Activated CD8-positive, alpha-beta memory T cell treated with anti-CD3 and anti-CD28 coated beads for 48 hours (primary cell): ENCODE data around the gene NTN5.
"Not testable (repeated sequence)": the region's sequence is repeated elsewhere in the genome, so short reads cannot be mapped to it uniquely, and the experiment has no call there.

ENCODE experiments used
- DNase-seq, 3 experiments: peaks; one replicate each; pipeline ENCODE4 v3.0.0-alpha.2; 2020; ENCODE audit warnings: low read depth in 2 of 3, low spot score in 2 of 3

NTN5 gene

DNA sequence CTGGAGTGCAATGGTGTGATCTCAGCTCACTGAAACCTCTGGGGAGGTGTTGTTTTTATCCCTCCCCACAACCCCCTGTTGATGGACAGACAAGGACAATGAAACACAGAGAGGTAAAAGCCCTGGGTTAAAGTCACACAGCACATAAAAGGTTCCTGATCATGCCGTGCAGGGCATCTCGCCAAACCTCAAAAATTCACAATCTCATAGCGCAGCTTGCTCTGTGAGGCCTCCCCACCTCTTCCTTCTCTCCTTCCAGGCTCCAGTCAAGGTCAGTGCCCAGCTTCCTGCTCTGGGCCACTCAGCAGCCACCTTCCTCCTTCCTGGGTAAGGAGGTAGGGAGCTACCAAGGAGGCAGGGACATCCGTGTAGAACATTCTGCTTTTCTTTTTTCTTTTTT is 25.2 kb upstream of the NTN5 start:
- no peak for DNase-seq

DNA sequence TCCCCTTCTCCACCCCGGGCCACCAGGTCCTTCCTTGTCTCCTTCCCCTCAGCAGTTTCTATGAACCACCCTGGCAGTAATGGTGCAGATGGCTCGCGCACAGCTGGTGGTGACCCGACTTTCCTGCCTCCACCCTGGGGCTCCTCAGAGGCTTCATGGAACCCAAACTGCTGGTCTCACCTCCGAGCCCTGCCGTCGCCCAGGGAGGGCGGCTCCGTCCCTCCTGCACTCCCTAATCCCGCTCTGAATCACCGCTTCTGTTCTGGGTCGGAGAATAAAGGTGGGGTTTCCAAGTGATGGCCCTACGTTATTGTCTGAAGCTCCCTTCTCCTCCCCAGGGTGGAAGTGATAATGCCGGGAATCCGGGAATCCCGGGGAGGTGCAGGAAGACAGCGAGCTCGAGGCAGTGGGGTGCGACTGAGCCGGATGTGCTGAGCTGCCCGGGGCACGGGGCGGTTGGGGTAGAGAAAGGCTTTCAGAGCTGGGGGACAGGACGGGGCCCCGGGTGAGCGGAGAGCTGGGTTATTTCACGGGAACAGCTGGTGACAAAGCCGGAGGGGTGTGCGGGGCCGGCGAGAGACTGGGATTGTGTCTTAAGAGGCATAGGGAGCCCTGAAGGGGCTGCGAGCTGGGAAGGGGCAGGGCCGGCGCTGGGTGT is 23.7 kb upstream of the NTN5 start:
- no peak for DNase-seq

DNA sequence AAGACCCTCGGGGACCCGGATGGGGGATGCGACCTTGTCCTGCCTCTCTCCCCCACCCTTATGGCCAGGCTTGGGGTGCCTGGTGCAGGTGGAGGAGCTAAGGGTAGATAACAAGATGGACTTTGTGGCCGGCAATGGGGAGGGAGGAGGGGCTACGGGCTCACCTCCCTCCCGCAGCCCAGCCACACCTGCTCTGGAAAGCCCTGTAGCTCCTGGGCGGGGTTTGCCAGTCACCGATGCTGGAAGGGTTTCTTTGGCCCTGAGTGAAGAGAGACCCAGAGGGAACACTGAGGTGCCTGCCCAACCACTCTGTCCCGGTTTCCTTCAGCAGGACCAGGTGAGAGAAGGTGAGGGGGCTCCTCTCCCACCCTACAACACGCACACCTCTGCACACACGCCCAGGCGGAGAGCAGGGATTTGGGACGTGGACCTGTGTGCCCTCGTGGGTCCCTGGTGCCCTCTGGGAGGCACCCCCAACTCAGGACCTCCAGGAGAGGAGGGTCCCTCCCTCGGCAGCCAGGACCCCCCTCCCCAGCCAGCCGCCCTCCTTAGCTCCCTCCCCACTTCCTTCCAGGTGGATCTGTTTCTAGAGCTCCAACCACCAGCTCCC is 23.0 kb upstream of the NTN5 start, which contains the start of gene FUT2:
TSS of gene FUT2 (plus strand) at position 229 of the 610 bp plus-strand sequence. CDS start 6,986 bp downstream, outside the sequence.
- no peak for DNase-seq

DNA sequence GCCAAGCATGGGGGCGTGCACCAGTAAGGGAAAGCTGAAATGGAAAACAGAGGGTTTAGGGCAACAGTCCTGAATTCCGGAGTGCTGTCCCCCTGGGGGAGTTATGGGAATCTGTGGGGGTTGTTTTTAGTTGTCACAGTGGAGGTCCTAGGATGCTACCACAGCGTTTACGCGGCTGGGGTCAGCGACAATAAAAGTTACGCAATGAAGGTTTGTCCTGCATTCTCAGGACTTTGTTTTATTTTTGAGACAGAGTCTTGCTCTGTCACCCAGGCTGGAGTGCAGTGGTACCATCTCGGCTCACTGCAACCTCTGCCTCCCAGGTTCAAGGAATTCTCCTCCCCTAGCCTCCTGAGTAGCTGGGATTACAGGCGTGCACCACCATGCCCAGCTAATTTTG is 20.8 kb upstream of the NTN5 start:
- DNase-seq = not testable (repeated sequence)

DNA sequence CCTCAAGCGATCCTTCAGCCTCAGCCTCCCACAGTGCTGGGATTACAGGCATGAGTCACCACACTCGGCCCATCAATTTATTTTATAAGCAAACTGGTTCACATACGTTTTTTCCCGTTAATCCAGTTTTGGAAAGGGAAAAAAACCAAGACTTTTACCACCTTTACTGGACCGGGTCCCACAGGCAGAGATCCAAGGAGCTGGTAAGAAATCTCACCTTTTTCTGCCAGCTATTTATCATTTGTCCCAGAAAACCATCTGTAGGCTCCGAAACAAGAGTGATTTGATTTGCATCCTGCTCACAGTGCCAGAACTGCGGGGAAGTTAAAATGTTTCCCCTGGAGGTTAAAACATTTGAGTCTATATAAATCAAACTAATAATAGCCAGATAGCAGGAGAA is 16.6 kb upstream of the NTN5 start:
- DNase-seq = no peak

DNA sequence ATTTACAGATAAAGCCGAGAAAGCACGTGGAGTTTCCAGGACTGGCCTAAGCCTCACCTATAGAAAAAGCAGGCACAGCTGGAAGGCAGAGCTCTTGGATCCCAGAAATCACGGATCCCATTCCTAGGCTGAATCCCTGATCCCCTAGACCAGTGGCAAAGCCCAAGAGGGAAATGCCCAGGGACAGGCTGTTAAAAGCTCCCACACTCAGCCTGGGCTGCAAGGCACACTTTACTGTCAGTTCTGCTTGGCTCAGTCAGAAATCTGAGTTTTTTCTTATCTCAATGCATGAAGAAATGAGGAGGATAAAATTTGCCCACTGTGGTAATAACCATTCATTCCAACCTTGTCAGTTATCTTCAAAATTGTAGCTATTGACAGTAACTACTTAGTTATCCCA is 15.0 kb upstream of the NTN5 start:
- DNase-seq = no peak

DNA sequence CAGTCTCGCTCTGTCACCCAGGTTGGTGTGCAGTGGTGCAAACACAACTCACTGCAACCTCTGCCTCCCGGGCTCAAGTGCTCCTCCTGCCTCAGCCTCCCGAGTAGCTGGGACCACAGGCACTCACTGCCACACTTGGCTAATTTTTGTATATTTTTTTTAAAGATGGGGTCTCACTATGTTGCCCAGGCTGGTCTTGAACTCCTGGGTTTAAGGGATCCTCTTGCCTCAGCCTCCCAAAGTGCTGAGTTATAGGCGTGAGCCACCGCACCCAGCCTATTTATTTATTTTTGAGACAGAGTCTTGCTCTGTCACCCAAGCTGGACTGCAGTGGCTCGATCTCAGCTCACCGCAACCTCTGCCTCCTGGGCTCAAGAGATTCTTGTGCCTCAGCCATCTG is 13.8 kb upstream of the NTN5 start:
- not testable (repeated sequence) for DNase-seq

DNA sequence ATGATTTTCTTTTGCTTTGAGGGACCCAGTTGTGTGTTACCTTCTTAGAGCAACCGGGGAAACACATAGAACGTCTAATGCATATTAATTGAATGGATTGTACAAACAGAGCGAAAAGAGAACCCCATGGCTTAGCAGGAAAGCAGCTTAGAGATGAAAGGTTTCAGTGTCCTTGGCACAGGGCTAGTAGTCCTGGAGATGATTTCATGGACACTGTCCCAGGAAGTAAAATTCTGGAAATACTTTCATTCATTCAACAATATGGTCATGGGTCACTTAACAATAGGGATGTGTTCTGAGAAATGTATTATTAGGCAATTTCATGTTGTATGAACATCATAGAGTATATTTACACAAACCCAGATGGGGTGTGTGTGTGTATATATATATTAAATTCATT is 13.3 kb upstream of the NTN5 start:
- no peak for DNase-seq

DNA sequence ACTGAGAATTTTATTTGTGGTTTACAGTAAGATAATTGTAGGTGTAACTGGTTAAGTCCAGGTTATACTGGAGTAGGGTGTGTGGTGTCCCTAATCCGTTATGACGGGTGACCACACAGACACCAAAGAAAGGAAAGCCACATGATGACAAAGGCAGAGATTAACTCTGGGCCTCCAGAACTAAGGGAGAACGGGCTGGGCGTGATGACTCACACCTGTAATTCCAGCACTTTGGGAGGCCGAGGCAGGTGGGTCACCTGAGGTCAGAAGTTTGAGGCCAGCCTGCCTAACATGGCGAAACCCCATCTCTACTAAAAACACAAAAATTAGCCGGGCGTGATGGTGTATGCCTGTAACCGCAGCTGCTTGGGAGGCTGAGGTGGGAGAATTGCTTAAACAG is 12.8 kb upstream of the NTN5 start:
- DNase-seq = no peak

DNA sequence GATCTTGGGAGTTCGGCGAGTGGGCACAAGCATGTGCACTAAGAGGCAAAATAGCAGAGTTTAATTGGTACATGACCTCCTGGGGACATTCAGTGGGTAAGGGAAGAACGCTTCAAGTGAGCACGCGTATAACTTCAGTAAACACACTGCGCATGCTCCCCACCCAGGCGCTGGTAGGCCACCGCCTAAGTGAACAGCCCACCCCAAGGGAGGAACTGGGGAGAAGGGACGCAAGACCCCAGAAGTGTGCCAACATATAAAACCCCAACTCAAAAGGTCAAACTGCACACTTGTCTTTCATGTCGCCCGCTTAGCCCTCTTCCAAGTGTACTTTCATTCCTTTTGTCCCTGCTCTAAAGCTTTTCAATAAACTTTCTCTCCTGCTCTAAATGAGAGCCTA is 10.5 kb upstream of the NTN5 start:
- DNase-seq = no peak

DNA sequence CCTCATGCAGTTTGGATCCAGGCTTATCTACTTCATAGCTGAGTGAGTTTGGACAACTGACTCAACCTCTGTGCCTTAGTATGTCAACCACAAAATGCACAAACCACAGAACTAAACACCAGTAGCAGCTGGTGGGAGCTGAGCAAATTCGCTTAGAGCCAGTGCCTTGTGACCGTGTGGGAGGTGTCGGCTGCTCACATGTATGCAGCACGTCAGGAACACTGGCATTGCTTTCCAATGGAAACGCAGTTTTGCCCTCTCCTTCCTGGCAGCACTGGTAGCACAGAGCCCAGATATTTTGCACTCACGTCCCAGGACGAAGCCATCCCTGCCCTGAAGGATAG is 8.3 kb upstream of the NTN5 start:
- DNase-seq = no peak

DNA sequence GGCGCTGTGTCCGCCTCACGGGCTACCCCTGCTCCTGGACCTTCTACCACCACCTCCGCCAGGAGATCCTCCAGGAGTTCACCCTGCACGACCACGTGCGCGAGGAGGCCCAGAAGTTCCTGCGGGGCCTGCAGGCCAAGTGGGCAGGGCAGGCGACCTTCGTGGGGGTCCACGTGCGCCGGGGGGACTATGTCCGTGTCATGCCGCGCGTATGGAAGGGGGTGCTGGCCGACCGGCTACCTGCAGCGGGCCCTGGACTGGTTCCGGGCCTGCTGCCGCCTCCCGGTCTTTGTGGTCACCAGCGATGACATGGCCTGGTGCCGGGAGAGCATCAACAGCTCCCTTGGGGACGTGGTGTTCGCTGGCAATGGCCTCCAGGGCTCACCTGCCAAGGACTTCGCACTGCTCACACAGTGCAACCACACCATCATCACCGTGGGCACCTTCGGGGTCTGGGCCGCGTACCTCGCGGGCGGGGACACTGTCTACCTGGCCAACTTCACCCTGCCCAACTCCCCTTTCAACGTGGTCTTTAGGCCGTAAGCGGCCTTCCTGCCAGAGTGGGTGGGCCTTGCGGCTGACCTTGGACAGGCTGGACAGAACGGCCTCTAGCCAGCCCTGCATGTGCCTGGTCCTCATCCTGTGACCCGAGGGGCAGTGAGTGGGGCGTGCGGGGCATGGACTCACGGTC is 7.8 kb upstream of the NTN5 start:
- no peak for DNase-seq

DNA sequence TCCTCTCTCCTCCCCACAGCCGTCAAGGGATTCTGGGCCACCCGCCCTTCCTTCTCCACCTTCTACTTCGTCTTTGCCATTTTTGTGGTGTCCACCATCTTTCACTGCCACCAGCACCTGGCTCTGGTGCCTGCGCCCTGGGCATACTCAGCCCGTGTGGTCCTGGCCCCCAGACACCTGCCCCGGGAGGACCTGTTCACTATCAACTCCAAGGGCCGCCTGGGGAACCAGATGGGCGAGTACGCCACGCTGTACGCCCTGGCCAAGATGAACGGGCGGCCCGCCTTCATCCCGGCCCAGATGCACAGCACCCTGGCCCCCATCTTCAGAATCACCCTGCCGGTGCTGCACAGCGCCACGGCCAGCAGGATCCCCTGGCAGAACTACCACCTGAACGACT is 7.2 kb upstream of the NTN5 start:
- DNase-seq = not testable (repeated sequence)

DNA sequence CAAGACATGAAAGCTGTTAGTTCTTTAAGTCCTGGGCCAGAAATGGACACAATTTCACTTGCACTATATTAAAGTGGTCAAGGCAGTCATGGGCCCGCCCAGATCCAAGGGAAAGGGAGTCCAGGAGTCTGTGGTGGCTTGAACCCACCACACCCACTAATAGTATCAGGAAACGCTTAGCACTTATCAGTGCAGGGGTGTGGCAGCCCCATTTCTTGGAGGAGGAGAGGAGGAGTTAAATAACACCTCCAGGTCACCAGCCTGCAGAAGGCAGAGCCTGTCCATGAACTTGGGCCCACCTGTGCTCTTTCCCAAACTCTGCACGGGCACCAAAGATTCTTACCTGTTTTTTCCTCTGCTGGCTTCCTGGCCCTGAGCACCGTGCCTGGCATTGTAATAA is 5.4 kb upstream of the NTN5 start:
- no peak for DNase-seq

DNA sequence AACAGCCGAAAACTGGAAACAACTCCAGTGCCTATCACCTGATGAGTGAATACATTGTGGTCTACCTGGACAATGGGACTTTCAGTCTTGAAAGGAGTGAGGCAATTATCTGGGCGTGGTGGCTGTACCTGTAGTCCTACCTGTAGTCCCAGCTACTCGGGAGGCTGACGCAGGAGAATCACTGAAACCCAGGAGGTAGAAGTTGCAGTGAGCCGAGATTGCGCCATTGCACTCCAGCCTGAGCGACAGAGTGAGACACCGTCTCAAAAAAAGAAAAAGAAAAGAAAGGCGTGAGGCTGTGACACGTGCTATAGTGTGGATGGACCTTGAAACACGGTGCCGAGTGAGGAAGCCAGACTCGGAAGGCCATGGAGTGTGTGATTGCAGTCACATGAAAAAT is 4.1 kb upstream of the NTN5 start:
- DNase-seq = no peak

DNA sequence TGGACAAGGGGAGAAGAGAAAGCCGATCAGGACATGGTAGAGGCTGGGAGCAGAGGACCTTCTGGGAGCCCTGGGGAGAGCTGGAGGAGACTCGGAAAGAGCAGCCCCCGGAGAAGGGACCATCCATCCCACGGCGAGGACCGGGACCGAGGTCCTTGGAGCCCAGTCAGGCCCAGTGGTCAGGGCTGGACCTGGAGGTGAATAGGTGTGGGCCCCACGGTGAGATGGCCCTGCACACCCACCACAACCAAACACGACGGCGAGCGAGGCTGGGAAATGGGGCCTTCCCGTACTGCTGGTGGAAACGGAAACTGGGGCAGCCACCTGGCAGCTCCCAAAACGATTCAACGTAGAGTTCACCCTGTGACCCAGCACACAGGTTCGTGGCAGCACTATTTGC is 3.7 kb upstream of the NTN5 start:
- DNase-seq = no peak

DNA sequence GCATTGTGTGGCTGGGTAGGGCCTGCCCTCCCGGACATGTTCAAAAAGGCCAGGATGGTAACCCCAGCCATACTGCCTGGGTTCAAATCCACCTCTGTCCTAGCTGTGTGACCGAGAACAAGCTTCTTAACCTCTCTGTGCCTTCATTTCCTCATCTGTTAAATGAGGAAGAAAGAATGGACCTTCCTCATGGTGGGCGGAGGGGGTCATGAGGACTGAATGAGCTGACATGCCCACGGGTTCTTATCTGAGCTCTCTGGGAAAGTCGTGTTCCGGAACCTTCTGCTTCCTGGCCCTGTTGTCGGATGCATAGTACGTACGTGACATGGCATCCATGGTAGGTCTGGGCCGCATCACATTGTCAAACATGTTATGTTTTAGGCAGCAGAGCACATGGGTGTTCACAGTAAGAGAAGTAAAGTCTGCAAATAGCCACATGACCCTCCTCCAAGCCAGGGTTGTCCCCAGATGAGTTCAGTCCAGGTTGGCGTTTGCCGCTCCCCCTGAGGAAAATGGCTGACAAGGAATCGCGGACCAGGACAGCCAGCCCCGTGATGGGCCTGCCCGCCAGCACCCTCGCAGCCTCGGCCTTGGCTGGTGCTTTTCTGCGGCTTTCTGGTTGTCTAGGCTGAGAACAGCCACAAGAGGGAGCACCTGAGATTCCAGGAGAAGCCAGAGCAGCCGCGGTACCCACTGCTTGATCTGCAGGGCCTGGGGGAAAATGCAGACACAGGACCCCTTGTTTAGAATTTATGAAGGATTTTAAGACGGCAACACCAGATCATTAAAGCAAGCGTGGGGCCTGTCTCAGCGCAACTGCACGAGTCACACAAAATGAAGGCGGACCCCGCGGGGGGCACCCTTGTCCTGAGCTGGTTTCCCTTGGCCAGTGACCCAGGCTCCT is 2.4 kb upstream of the NTN5 start:
- DNase-seq = peak; percentile 27 to 58 (median 47)

DNA sequence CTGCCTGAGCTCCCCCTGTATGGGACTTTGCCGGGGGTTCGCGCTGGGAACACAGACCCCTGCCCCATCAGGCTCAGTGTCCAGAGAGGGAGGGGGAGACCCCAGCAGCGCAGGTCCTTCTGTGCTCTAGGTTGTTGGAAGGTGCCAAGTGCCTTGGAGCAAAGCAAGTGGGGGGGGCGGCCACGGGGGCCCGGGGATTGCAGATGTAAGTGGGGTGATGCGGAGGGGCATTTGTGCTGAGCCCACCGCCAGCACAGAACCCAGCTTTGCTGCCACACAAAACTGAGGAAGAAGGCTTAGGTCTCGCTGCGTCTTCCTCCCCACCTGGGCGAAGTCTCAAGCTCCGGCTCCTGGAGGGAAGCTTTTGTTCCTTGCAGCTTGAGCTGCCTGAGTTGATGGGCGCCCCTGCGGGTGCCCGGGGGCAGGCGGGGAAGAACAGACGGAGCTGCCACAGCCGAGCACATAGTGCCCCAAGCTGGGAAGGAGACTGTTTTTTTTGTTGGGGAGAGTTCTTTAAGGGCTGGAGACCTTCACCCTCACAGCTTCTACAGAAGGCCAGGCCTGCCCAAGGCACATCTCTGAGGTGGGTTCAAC is 1.5 kb upstream of the NTN5 start:
- no peak for DNase-seq

DNA sequence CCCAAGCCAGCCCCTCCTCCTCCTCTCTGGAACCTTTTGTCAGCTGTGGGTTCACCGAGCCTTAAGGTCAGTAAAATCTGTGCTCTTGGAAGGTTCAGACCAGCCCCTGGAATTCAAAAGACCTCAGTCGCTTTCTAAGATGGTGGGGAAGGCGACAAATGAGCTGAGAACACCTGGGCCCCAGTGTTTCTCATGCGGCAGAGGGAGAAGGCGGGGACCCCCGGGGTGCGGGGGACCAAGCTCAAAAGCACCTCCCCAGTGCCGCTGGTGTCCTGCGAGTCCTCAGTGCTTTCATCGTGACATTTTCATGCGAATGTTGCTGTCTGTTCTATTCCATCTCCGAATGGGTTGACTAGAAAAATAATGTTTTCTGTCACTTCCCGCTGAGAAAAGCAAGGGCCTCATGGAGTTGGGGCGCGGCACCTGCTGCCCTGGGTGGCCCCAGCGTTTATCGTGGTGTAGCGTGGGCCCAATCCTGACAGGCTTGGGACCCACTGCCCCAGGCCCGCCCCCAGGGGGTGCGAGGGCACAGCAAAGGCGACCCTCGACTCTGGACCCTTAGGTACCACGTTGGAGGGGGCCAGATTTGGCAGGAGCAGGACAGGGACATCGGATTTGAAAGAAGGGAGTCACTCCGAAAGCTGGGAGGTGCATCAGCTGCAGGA is 751 bp upstream of the NTN5 start:
- DNase-seq = no peak

DNA sequence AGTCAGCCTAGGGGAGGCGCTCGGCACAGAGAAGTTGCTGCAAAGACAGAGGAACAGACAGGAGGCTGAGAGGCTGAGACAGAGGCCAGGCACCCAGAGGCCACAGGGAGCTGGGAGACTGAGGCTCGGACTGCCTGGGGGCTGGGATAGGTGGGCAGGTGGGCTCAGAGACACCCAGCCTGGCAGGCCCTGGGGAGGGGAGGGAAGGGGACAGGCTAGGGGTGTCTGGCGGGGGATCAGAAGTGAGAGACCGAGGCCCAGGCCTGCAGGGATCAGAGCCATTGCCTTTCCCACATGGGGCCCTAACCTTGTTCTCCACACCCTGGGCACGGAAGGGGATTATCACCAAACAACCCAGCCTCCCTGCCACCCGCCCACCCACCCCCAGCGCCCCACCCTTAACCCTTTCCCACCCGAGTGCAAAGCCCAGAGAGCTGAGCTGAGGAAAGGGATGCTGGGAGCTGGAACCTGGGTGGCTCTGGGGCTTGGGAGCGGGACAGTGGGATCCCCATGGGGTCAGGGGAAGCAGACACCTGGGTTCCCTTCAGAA is 1.3 kb downstream of the NTN5 start:
- no peak for DNase-seq
